ENCODE measurements around the gene LTBP1. TPM values are rescaled to one million over a fixed set of nuclear protein-coding genes. Genes with fewer than 3 reads are reported as not detected.

LTBP1 gene
- total and polyA plus RNA-seq, 10 of the 15 experiments (the other 5 are each of a cell fraction or from before 2014, with no cell fraction given), result 0.01 to 0.28 (median 0.12) TPM; not detected in 2

- POLR2A ChIA-PET, result no interaction called here
- no peak for ATAC-seq
- TF ChIP-seq CEBPZ (IDR thresholded peaks at IDR 0.05; ENCODE audit: low read depth, low read length), result no peak
- TF ChIP-seq STAT1 (conservative IDR thresholded peaks at IDR 0.05), result no peak
- no peak for TF ChIP-seq JUNB (IDR thresholded peaks at IDR 0.05)
- no peak for TF ChIP-seq RUNX3 (IDR thresholded peaks at IDR 0.05; ENCODE audit: low read length)
- TF ChIP-seq NBN (IDR thresholded peaks at IDR 0.05), result no peak
- no peak for TF ChIP-seq CEBPB (IDR thresholded peaks at IDR 0.05; ENCODE audit: borderline replicate concordance in 1 of 2, low read depth in 2 of 2, low read length in 2 of 2)
- TF ChIP-seq ZNF687 (IDR thresholded peaks at IDR 0.05), result no peak
- no peak for TF ChIP-seq TAF1 (IDR thresholded peaks at IDR 0.05; ENCODE audit: borderline replicate concordance, low read depth, low read length)
- TF ChIP-seq ATF7 (IDR thresholded peaks at IDR 0.05; ENCODE audit: low read depth), result no peak
- no peak for TF ChIP-seq PAX5 (IDR thresholded peaks at IDR 0.05; ENCODE audit: borderline replicate concordance, low read depth, low read length)
- TF ChIP-seq CUX1 (IDR thresholded peaks at IDR 0.05; ENCODE audit: insufficient replicate concordance, low read depth, low read length), result no peak
- TF ChIP-seq STAT3 (IDR thresholded peaks at IDR 0.05; ENCODE audit: low read depth, low read length), result no peak
Measured at GRCh38 chr2:32969444-32970162, 22.9 kb downstream of the LTBP1 start.

More at GRCh38 chr2:32969444-32970162, 22.9 kb downstream of the LTBP1 start:
- CTCF ChIA-PET, result no interaction called here
- RAD21 ChIA-PET (ENCODE audit: unreplicated experiment), result no interaction called here
- H4K20me1 ChIP-seq (ENCODE audit: control insufficient read depth, insufficient read depth), result no peaks in the 10 kb centered on the region
- H3K36me3 ChIP-seq (ENCODE audit: control insufficient read depth in 2 of 2, insufficient read depth in 2 of 2, low read length in 1 of 2), result no peaks in the 10 kb centered on the region
- H3K27me3 ChIP-seq (replicated peaks in 1 of 2; ENCODE audit: control insufficient read depth in 2 of 2, insufficient read depth in 2 of 2, low read length in 1 of 2), result no peaks in the 10 kb centered on the region
- no peaks in the 10 kb centered on the region; the same call in 2 of the 3 replicates for H3K9me3 ChIP-seq (replicated peaks; ENCODE audit: control insufficient read depth, insufficient read depth, low read length)
- intact Hi-C loops (cut with micrococcal nuclease; ENCODE audit: unreplicated experiment), result no loop called here
- no peak overlapping the region for H3K9ac ChIP-seq (ENCODE audit: control insufficient read depth, insufficient read depth, low read length)
- SMC1A ChIA-PET (ENCODE audit: uncharacterized antibody, unreplicated experiment), result interaction anchor here (1.0 kb wide), 1 partner anchor 214 kb away, joined by 3 read pairs; no protein-coding TSS in a partner anchor
- no peaks in the 10 kb centered on the region for H3K79me2 ChIP-seq (ENCODE audit: control insufficient read depth, insufficient read depth, low read length)
- no peak overlapping the region for H2AFZ ChIP-seq (ENCODE audit: control insufficient read depth, low read depth, low read length)
- FAIRE-seq, result no peak
- no peak overlapping the region for H3K27ac ChIP-seq (ENCODE audit: control insufficient read depth, insufficient read depth)
- DNase-seq (ENCODE audit: low read depth, low spot score), result no peak
- 21% methylated on average over 2 of the region's 2 CpGs for WGBS (ENCODE audit: insufficient coverage, insufficient replicate concordance, low lambda C conversion rate, missing lambda C conversion rate)
- no peaks in the 10 kb centered on the region for H3K4me1 ChIP-seq (ENCODE audit: control insufficient read depth, insufficient read depth, low read length)
- no peak overlapping the region for H3K4me2 ChIP-seq (ENCODE audit: control insufficient read depth, insufficient read depth)
- BruUV-seq (replicated peaks), result no TSS peak
- in situ Hi-C loops (cut with MboI), result no loop called here
- no peak overlapping the region for H3K4me3 ChIP-seq

Data from GM12878 (cell line).